HFF-Myc (cell line): ENCODE results near the gene JAKMIP2.

ENCODE experiments used
- DNase-seq: peaks from one replicate; pipeline ENCODE4 v3.0.0-alpha.2; 2011; ENCODE audit warnings: low read depth; ENCODE audit errors: extremely low read depth
- H3K4me3 ChIP-seq: replicated peaks from 2 replicates; pipeline ENCODE4 v1.5.1; 2011; ENCODE audit warnings: low read depth, mild to moderate bottlenecking, control low read depth, low read length
- TF ChIP-seq, protein P1 (sequence below): IDR thresholded peaks from 2 replicates; pipeline ENCODE4 v1.5.1; 2012; ENCODE audit warnings: mild to moderate bottlenecking, low read depth, low read length, control low read depth; ENCODE audit errors: missing control alignments

Gene JAKMIP2

DNA sequence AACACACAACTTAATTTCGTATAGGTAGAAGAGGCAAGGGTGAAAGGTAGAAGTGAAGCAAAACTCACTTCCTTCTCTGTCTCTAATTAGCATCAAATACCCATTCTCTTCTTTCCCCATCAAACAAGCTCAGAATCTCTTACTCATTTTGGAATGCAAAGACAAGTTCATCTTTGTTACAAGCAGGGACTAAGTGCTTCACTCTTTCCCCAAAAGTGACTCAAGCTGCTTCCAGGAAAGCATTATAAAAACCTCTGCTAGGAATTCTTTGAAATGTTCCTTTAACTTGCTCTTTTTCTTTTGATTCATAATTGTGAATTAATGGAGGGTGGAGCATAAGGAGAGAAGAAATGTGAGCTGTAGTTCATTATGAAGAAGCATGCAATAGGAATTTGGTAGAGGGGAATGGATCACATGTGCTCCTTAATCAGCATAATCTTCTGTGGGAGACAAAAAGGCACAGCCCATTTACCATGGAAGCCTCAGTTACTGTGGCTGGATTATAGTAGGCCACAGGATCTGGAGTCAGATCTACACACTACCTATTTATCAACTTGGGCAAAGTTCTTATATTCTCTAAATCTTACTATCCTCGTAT is 163.1 kb downstream of the JAKMIP2 start:
- no peak for DNase-seq
- H3K4me3 ChIP-seq, result no peak overlapping the region
- TF ChIP-seq, protein P1, sequence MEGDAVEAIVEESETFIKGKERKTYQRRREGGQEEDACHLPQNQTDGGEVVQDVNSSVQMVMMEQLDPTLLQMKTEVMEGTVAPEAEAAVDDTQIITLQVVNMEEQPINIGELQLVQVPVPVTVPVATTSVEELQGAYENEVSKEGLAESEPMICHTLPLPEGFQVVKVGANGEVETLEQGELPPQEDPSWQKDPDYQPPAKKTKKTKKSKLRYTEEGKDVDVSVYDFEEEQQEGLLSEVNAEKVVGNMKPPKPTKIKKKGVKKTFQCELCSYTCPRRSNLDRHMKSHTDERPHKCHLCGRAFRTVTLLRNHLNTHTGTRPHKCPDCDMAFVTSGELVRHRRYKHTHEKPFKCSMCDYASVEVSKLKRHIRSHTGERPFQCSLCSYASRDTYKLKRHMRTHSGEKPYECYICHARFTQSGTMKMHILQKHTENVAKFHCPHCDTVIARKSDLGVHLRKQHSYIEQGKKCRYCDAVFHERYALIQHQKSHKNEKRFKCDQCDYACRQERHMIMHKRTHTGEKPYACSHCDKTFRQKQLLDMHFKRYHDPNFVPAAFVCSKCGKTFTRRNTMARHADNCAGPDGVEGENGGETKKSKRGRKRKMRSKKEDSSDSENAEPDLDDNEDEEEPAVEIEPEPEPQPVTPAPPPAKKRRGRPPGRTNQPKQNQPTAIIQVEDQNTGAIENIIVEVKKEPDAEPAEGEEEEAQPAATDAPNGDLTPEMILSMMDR, result no peak

DNA sequence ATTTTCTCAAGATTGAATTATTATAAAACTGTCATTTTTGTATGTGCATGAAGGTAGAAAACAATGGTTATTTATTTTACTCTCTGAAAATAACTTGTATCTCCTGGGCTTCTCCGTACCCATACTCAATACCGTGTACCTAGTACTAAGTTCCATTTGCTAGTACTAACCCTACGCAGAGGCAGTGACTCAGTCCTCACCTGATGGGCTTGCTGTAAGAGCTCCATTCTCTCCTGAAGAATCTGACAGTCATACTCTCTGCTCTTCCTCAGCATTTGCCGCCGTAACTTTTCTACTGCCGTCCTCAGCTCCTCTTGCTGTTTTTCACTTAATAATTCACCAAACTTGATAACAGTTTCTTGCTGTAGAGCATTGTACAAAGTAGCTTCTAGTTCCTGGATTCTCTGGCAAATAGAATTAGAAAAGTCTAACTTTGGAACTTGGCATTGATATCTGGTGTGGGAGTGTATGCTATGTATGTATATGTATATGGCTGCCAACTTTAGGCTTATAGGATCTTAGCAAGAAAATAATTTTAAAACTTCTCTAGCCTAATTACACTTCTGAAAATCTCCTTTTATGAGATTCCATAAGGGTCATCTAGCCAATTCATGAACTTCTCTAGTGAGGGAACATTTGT is 164.7 kb downstream of the JAKMIP2 start:
- no peak for DNase-seq
- TF ChIP-seq, protein P1, result no peak
- no peak overlapping the region for H3K4me3 ChIP-seq

DNA sequence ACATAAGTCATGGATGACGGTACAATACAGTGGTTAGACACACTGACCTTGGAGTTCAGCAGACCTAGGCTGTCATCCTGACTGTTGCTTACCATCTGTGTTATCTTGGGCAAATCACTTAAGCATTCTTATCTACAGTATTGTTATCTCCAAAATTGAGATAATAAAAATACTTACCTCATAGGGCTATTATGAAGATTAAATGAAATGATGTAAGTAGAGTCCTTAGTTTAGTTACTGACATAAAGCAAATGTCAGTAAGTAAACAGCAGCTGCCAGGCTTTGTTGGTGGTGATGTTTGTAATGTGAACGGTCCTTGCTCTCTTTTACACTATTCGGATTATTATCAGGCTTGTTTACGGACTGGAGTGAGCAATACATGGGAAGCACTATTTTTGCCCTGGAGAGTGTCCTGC is 165.3 kb downstream of the JAKMIP2 start:
- H3K4me3 ChIP-seq, result no peak overlapping the region
- TF ChIP-seq, protein P1, result no peak
- no peak for DNase-seq

DNA sequence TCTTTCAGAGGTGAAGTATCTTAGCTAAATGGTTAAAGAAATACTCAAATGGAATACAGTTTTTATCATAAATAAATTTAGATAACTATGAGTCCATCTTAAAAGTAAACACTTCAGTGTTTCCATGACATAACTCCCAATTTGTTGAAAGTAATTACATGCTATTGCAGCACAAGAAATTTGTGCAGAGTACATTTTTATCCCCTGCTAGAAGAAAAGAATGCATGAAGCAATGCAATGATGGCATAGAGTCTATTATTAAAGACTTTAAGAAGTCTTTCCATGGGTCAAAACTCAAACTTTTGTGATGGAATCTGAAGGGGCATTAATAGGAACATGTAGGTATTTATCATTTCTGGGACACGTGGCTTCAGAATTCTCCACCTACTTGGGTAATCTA is 166.1 kb downstream of the JAKMIP2 start:
- DNase-seq, result no peak
- no peak overlapping the region for H3K4me3 ChIP-seq
- TF ChIP-seq, protein P1, result no peak

DNA sequence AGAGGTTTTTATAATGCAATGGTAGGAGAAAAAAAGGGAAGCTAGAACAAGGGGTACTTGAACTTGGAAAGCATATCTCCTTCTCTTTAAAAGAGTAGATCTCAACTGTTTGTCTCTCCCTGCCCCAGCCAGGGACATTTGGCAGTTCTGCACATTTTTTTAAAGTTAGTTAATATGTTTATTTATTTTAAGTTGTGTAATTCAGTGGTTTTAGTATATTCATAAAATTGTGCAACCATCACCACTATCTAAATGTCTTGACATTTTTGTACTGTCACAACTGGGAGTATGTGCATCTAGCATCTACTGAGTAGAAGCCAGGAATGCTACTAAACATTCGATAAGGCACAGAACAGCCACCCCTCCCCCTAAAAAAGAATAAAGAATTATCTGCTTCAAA is 169.2 kb downstream of the JAKMIP2 start:
- DNase-seq, result no peak
- no peak overlapping the region for H3K4me3 ChIP-seq
- TF ChIP-seq, protein P1, result no peak

DNA sequence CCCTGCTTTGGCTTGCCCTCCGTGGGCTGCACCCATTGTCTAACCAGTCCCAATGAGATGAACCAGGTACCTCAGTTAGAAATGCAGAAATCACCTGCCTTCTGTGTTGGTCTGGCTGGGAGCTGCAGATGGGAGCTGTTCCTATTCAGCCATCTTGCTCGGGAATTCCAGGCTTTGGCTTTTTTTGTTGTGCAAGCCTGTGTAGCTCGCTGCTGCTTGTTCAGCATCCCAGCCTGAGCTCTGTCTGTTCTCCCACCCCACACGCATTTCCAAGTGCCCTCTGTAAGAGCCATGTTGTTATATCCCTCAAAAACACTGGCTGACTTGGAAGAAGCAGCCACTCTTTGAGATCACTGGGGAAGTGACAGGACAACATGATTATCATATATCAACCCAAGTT is 171.0 kb downstream of the JAKMIP2 start:
- TF ChIP-seq, protein P1, result no peak
- no peak for DNase-seq
- no peak overlapping the region for H3K4me3 ChIP-seq
